Measurements from ENCODE around the gene KRTAP5-9. TPM values are rescaled to one million over a fixed set of nuclear protein-coding genes. Genes with fewer than 3 reads are reported as not detected.

KRTAP5-9 gene
- total and polyA plus RNA-seq, 2 of the 8 experiments (the other 6 are each of a cell fraction or from before 2014, with no cell fraction given): 0.11 TPM; not detected in 1

- no peak for TF ChIP-seq USF2 (IDR thresholded peaks at IDR 0.05; ENCODE audit: low read length)
- TF ChIP-seq CREB1 (IDR thresholded peaks at IDR 0.05): no peak
These were observed 514 bp downstream of the KRTAP5-9 start (continued) for GRCh38 chr11:71548716-71549151.

All from H1 (cell line).